Activated CD4-positive, alpha-beta T cell treated with anti-CD3 and anti-CD28 coated beads, Interleukin-2, amount 10 ng/mL, durations not matched to agents 7 days and 5 days (primary cell): ENCODE measurements around the gene TMC6. TPM values are rescaled to one million over a fixed set of nuclear protein-coding genes. Genes with fewer than 3 reads are reported as not detected.

ENCODE experiments used
- CTCF ChIA-PET: fragments of 350-600 bp; sonication (Branson Sonifier 250); formaldehyde crosslinking; loops from one replicate; lab custom pipeline; 2021; ENCODE audit warnings: antibody characterized with exemption; lab: Charles Lee
- POLR2A ChIA-PET: fragments of 350-600 bp; sonication (Branson Sonifier 250); formaldehyde crosslinking; loops from one replicate; lab custom pipeline; 2021; ENCODE audit warnings: antibody characterized with exemption; lab: Charles Lee
- DNase-seq: peaks from one replicate; pipeline ENCODE4 v3.0.0-alpha.2; 2020
- H3K27ac Mint-ChIP-seq: one replicate; pipeline ENCODE4 v1.8.0; 2021; ENCODE audit warnings: mild to moderate bottlenecking, moderate library complexity, mixed read lengths
- H3K27me3 Mint-ChIP-seq: one replicate; pipeline ENCODE4 v1.8.0; 2021; ENCODE audit warnings: mixed read lengths
- H3K36me3 Mint-ChIP-seq: one replicate; pipeline ENCODE4 v1.8.0; 2021; ENCODE audit warnings: low read depth, mixed read lengths
- H3K4me1 Mint-ChIP-seq: one replicate; pipeline ENCODE4 v1.8.0; 2021; ENCODE audit warnings: mixed read lengths
- H3K4me3 Mint-ChIP-seq: one replicate; pipeline ENCODE4 v1.8.0; 2021; ENCODE audit warnings: mild to moderate bottlenecking, moderate library complexity, mixed read lengths
- H3K9me3 Mint-ChIP-seq: one replicate; pipeline ENCODE4 v1.8.0; 2021; ENCODE audit warnings: mixed read lengths
- total RNA-seq, 2 experiments: library from RNA; stranded (reverse); gene quantifications; one replicate each; pipeline ENCODE4 v1.2.3, GENCODE V29; 2021

Gene TMC6
- total RNA-seq, 2 experiments from 2014 or later: 414 to 438 TPM

GRCh38 chr17:78107976-78108725, 20.4 kb downstream of the TMC6 start:
- POLR2A ChIA-PET: no interaction called here
- Mint-ChIP-seq H3K27me3 (no peaks in the 10 kb centered on the region), H3K4me3 (no peak overlapping the region), H3K4me1 (peaks cover 13% of the 10 kb centered on the region), H3K36me3 (peaks cover 30% of the 10 kb centered on the region), H3K9me3 (no peaks in the 10 kb centered on the region), H3K27ac (peak overlapping the region; percentile 57)
- CTCF ChIA-PET: interaction anchor here (0.9 to 8.6 kb wide), 3 partner anchors 9 to 27 kb away, joined by 3 to 89 read pairs (median 7); partner anchors contain the start of genes TMC6 and TMC8
- no peak for DNase-seq

- no peak overlapping the region for H3K4me3 Mint-ChIP-seq
- CTCF ChIA-PET: interaction anchor here (0.9 to 8.6 kb wide), 2 partner anchors 22 to 28 kb away, joined by 3 to 89 read pairs; partner anchors contain the start of genes TMC6 and TMC8
- no peak for DNase-seq
- peaks cover 6% of the 10 kb centered on the region for H3K4me1 Mint-ChIP-seq
- peaks cover 24% of the 10 kb centered on the region for H3K36me3 Mint-ChIP-seq
- no peaks in the 10 kb centered on the region for H3K9me3 Mint-ChIP-seq
- no peak overlapping the region for H3K27ac Mint-ChIP-seq
- POLR2A ChIA-PET: no interaction called here
- H3K27me3 Mint-ChIP-seq: no peaks in the 10 kb centered on the region
These were observed 21.1 kb downstream of the TMC6 start for GRCh38 chr17:78107457-78107856.

GRCh38 chr17:78106211-78106610, 22.3 kb downstream of the TMC6 start:
- H3K4me1 Mint-ChIP-seq: peaks cover 5% of the 10 kb centered on the region
- H3K4me3 Mint-ChIP-seq: no peak overlapping the region
- CTCF ChIA-PET: no interaction called here
- no peak overlapping the region for H3K27ac Mint-ChIP-seq
- DNase-seq: no peak
- POLR2A ChIA-PET: no interaction called here
- H3K36me3 Mint-ChIP-seq: peaks cover 27% of the 10 kb centered on the region
- H3K27me3 Mint-ChIP-seq: no peaks in the 10 kb centered on the region
- no peaks in the 10 kb centered on the region for H3K9me3 Mint-ChIP-seq

GRCh38 chr17:78105551-78105950, 23.0 kb downstream of the TMC6 start:
- no peak overlapping the region for H3K27ac Mint-ChIP-seq
- CTCF ChIA-PET: no interaction called here
- no peak for DNase-seq
- H3K9me3 Mint-ChIP-seq: no peaks in the 10 kb centered on the region
- no peaks in the 10 kb centered on the region for H3K27me3 Mint-ChIP-seq
- POLR2A ChIA-PET: no interaction called here
- H3K4me1 Mint-ChIP-seq: peaks cover 3% of the 10 kb centered on the region
- H3K4me3 Mint-ChIP-seq: no peak overlapping the region
- H3K36me3 Mint-ChIP-seq: peaks cover 25% of the 10 kb centered on the region

GRCh38 chr17:78105101-78105500, 23.5 kb downstream of the TMC6 start:
- no peak for DNase-seq
- Mint-ChIP-seq H3K27ac (no peak overlapping the region), H3K9me3 (no peaks in the 10 kb centered on the region), H3K4me1 (peaks cover 2% of the 10 kb centered on the region), H3K27me3 (no peaks in the 10 kb centered on the region), H3K4me3 (no peak overlapping the region), H3K36me3 (peaks cover 25% of the 10 kb centered on the region)
- ChIA-PET CTCF (no interaction called here), POLR2A (no interaction called here)

GRCh38 chr17:78104540-78104941, 24.0 kb downstream of the TMC6 start:
- CTCF ChIA-PET: no interaction called here
- no peak overlapping the region for H3K4me3 Mint-ChIP-seq
- H3K4me1 Mint-ChIP-seq: no peaks in the 10 kb centered on the region
- peaks cover 29% of the 10 kb centered on the region for H3K36me3 Mint-ChIP-seq
- H3K27me3 Mint-ChIP-seq: no peaks in the 10 kb centered on the region
- POLR2A ChIA-PET: no interaction called here
- peaks cover 3% of the 10 kb centered on the region for H3K9me3 Mint-ChIP-seq
- H3K27ac Mint-ChIP-seq: no peak overlapping the region
- DNase-seq: no peak

- ChIA-PET CTCF (interaction anchor here (0.8 to 1.5 kb wide), 2 partner anchors 27 to 35 kb away, joined by 3 to 4 read pairs; partner anchors contain the start of gene TMC8), POLR2A (no interaction called here)
- Mint-ChIP-seq H3K27me3 (no peaks in the 10 kb centered on the region), H3K27ac (no peak overlapping the region), H3K9me3 (peaks cover 3% of the 10 kb centered on the region), H3K36me3 (peaks cover 33% of the 10 kb centered on the region), H3K4me3 (no peak overlapping the region), H3K4me1 (no peaks in the 10 kb centered on the region)
- no peak for DNase-seq
These were observed 25.2 kb downstream of the TMC6 start for GRCh38 chr17:78103311-78103710.

- CTCF ChIA-PET: no interaction called here
- peaks cover 3% of the 10 kb centered on the region for H3K9me3 Mint-ChIP-seq
- H3K27ac Mint-ChIP-seq: no peak overlapping the region
- no peak for DNase-seq
- no peaks in the 10 kb centered on the region for H3K4me1 Mint-ChIP-seq
- H3K27me3 Mint-ChIP-seq: no peaks in the 10 kb centered on the region
- peaks cover 47% of the 10 kb centered on the region for H3K36me3 Mint-ChIP-seq
- H3K4me3 Mint-ChIP-seq: no peak overlapping the region
- POLR2A ChIA-PET: no interaction called here
These were observed 27.0 kb downstream of the TMC6 start for GRCh38 chr17:78101542-78101941.

- CTCF ChIA-PET: interaction anchor here (0.7 to 0.9 kb wide), 2 partner anchors 9 to 241 kb away, joined by 4 to 5 read pairs; no protein-coding TSS in a partner anchor
These were observed 27.4 kb downstream of the TMC6 start for GRCh38 chr17:78101112-78101511.

GRCh38 chr17:78096093-78096492, 32.5 kb downstream of the TMC6 start:
- H3K27me3 Mint-ChIP-seq: no peaks in the 10 kb centered on the region
- peaks cover 3% of the 10 kb centered on the region for H3K9me3 Mint-ChIP-seq
- H3K27ac Mint-ChIP-seq: no peak overlapping the region
- ChIA-PET CTCF (interaction anchor here (1.2 to 2.9 kb wide), 4 partner anchors 11 to 80 kb away, joined by 3 to 9 read pairs (median 4); no protein-coding TSS in a partner anchor), POLR2A (no interaction called here)
- H3K4me1 Mint-ChIP-seq: no peaks in the 10 kb centered on the region
- H3K4me3 Mint-ChIP-seq: no peak overlapping the region
- no peak for DNase-seq
- H3K36me3 Mint-ChIP-seq: peaks cover 72% of the 10 kb centered on the region

More at GRCh38 chr17:78101112-78101511, 27.4 kb downstream of the TMC6 start:
- Mint-ChIP-seq H3K36me3 (peaks cover 51% of the 10 kb centered on the region), H3K9me3 (peaks cover 3% of the 10 kb centered on the region), H3K27me3 (no peaks in the 10 kb centered on the region), H3K27ac (no peak overlapping the region), H3K4me3 (no peak overlapping the region), H3K4me1 (no peaks in the 10 kb centered on the region)
- no peak for DNase-seq
- POLR2A ChIA-PET: no interaction called here

GRCh38 chr17:78095035-78095434, 33.5 kb downstream of the TMC6 start:
- POLR2A ChIA-PET: no interaction called here

GRCh38 chr17:78092794-78093324, 35.7 kb downstream of the TMC6 start:
- POLR2A ChIA-PET: no interaction called here
- Mint-ChIP-seq H3K27me3 (no peaks in the 10 kb centered on the region), H3K36me3 (peaks cover 55% of the 10 kb centered on the region), H3K9me3 (no peaks in the 10 kb centered on the region), H3K27ac (no peak overlapping the region), H3K4me1 (peaks cover 4% of the 10 kb centered on the region), H3K4me3 (no peak overlapping the region)
- no peak for DNase-seq
- CTCF ChIA-PET: interaction anchor here (0.6 to 1.0 kb wide), 3 partner anchors 35 to 153 kb away, joined by 3 read pairs; partner anchors contain the start of gene TMC6

More at GRCh38 chr17:78095035-78095434, 33.5 kb downstream of the TMC6 start:
- Mint-ChIP-seq H3K4me3 (no peak overlapping the region), H3K36me3 (peaks cover 65% of the 10 kb centered on the region), H3K27me3 (no peaks in the 10 kb centered on the region), H3K9me3 (peaks cover 3% of the 10 kb centered on the region), H3K27ac (no peak overlapping the region), H3K4me1 (no peaks in the 10 kb centered on the region)
- no peak for DNase-seq
- CTCF ChIA-PET: interaction anchor here (1.4 to 2.9 kb wide), 4 partner anchors 10 to 156 kb away, joined by 3 to 9 read pairs (median 5); no protein-coding TSS in a partner anchor
